GM18870 (cell line): ENCODE measurements around the gene TBXA2R.
A peak's percentile ranks its signal among the peaks of the same experiment; 100 is the strongest.
"Not testable (repeated sequence)": the region's sequence is repeated elsewhere in the genome, so short reads cannot be mapped to it uniquely, and the experiment has no call there.

Experiments used
- ATAC-seq: cut with Tn5 transposase; IDR thresholded peaks from one replicate; pipeline ENCODE4 v1.9.1; 2021; ENCODE audit warnings: moderate library complexity; ENCODE audit not compliant: unreplicated experiment

TBXA2R gene

GRCh38 chr19:3584036-3584802 is 22.5 kb downstream of the TBXA2R start:
- ATAC-seq = not testable (repeated sequence)

- not testable (repeated sequence) for ATAC-seq
These were observed 24.9 kb downstream of the TBXA2R start for GRCh38 chr19:3581792-3582191.

- ATAC-seq = no peak
These were observed 26.3 kb downstream of the TBXA2R start for GRCh38 chr19:3580156-3580934.

- ATAC-seq = no peak
These were observed 28.3 kb downstream of the TBXA2R start for GRCh38 chr19:3578390-3578789.

GRCh38 chr19:3577723-3578344 is 28.8 kb downstream of the TBXA2R start:
- no peak for ATAC-seq

- ATAC-seq = no peak
These were observed 29.8 kb downstream of the TBXA2R start for GRCh38 chr19:3576696-3577443.

- no peak for ATAC-seq
These were observed 30.6 kb downstream of the TBXA2R start for GRCh38 chr19:3575949-3576673.

- ATAC-seq = no peak
These were observed 31.4 kb downstream of the TBXA2R start for GRCh38 chr19:3575260-3575741.

- ATAC-seq = no peak
These were observed 32.6 kb downstream of the TBXA2R start for GRCh38 chr19:3573858-3574637.

GRCh38 chr19:3573162-3573857 is 33.4 kb downstream of the TBXA2R start:
- ATAC-seq = no peak

- peak; percentile 5 for ATAC-seq
These were observed 33.9 kb downstream of the TBXA2R start, which contains the start of gene HMG20B for GRCh38 chr19:3572855-3573161. HMG20B (plus strand) TSS chr19:3572944; CDS start chr19:3573310, 366 bp downstream.

GRCh38 chr19:3572132-3572854 is 34.4 kb downstream of the TBXA2R start:
- ATAC-seq = peak; percentile 95

GRCh38 chr19:3570606-3571011 is 36.1 kb downstream of the TBXA2R start:
- no peak for ATAC-seq

- not testable (repeated sequence) for ATAC-seq
These were observed 36.6 kb downstream of the TBXA2R start for GRCh38 chr19:3570042-3570441.

GRCh38 chr19:3565139-3565538 is 41.5 kb downstream of the TBXA2R start:
- ATAC-seq = no peak

- no peak for ATAC-seq
These were observed 42.8 kb downstream of the TBXA2R start for GRCh38 chr19:3563709-3564524.

GRCh38 chr19:3557461-3558248 is 49.0 kb downstream of the TBXA2R start, which contains the start of gene MFSD12:
MFSD12 (minus strand) TSS chr19:3557586; CDS start chr19:3557403, 183 bp downstream.
- ATAC-seq = peak; percentile 51
